Left lung (tissue), 10 donors: ENCODE data around the gene SMC6. TPM values are rescaled to one million over a fixed set of nuclear protein-coding genes. Genes with fewer than 3 reads are reported as not detected.

Experiments
- ATAC-seq: fragments of 200-7000 bp; cut with Tn5 transposase; one replicate; pipeline ENCODE4 v1.9.1; 2020; ENCODE audit warnings: moderate library complexity
- DNase-seq, 4 donors: peaks; one replicate each; pipeline ENCODE4 v3.0.0-alpha.2; 2013 to 2020
- H3K27ac ChIP-seq, 2 donors: fragments of 200-600 bp; sonication (generic) in 1 of 2; one replicate each; pipeline versions ENCODE4 v1.5.0 to v1.8.0; 2020 to 2021
- H3K27me3 ChIP-seq, 2 donors: fragments of 200-600 bp; sonication (generic) in 1 of 2; one replicate each; pipeline versions ENCODE4 v1.5.0 to v1.8.0; 2020 to 2021
- H3K36me3 ChIP-seq, 2 donors: fragments of 200-600 bp; sonication (generic) in 1 of 2; one replicate each; pipeline versions ENCODE4 v1.5.0 to v1.8.0; 2020 to 2021
- H3K4me1 ChIP-seq, 2 donors: fragments of 200-600 bp; one replicate each; pipeline ENCODE4 v1.8.0; 2021
- H3K4me3 ChIP-seq, 2 donors: fragments of 200-600 bp; sonication (generic) in 1 of 2; one replicate each; pipeline versions ENCODE4 v1.5.0 to v1.8.0; 2020 to 2021; ENCODE audit warnings: mild to moderate bottlenecking in 1 of 2
- H3K9me3 ChIP-seq, 2 donors: fragments of 200-600 bp; sonication (generic) in 1 of 2; one replicate each; pipeline versions ENCODE4 v1.5.0 to v1.8.0; 2020 to 2021
- CTCF ChIP-seq, 2 donors: fragments of 200-600 bp; sonication (generic) in 1 of 2; IDR thresholded peaks; one replicate each; pipeline versions ENCODE4 v1.5.0 to v1.8.0; 2021; ENCODE audit warnings: antibody characterized with exemption in 2 of 2
- intact Hi-C, 2 donors: fragments of 100-400 bp; cut with DNase I; formaldehyde crosslinking; loops; one replicate each; pipeline versions ENCODE4 v1.11.2 to v1.14.2; 2022
- polyA plus RNA-seq, 6 donors: library from polyadenylated mRNA; unstranded; fragments of 120-200 nt; gene quantifications; one replicate each; pipeline ENCODE4 v1.2.1, GENCODE V29; 2013; ENCODE audit not compliant: insufficient read length in 6 of 6
- total RNA-seq, 2 donors: library from RNA; stranded (reverse); fragmentation: NEBNext Ultra II Directional; extraction: Animal tissue kit (Norgen Biotek cat#: 25700); gene quantifications; one replicate each; pipeline ENCODE4 v1.2.1, GENCODE V29; 2021
- donor health status: DM: no; HTN: yes; CAD: no.
- donor health status: DM: no; HTN: no; CAD: no.

The SMC6 gene
- total and polyA plus RNA-seq, 8 donors, result 18.5 to 68.3 (median 52.8) TPM

GRCh38 chr2:17648581-17648980 is 105.0 kb downstream of the SMC6 start:
- Histone ChIP-seq H3K27ac (no peak overlapping the region), H3K4me3 (no peak overlapping the region), H3K4me1 (peaks cover 13 to 18% of the 10 kb centered on the region in 2 donors), H3K27me3 (no peaks in the 10 kb centered on the region), H3K36me3 (no peaks in the 10 kb centered on the region), H3K9me3 (no peaks in the 10 kb centered on the region)
- DNase-seq (no peak), ATAC-seq (no peak)
- TF ChIP-seq CTCF (IDR thresholded peaks at IDR 0.05), result no peak
- intact Hi-C loops, result no loop called here

- no peak overlapping the region for H3K4me3 ChIP-seq
- peak; percentile 32 for ATAC-seq
- H3K36me3 ChIP-seq, result no peaks in the 10 kb centered on the region
- H3K4me1 ChIP-seq, result peaks cover 17 to 30% of the 10 kb centered on the region in 2 donors
- no peak overlapping the region for H3K27ac ChIP-seq
- intact Hi-C loops, result no loop called here
- no peaks in the 10 kb centered on the region for H3K27me3 ChIP-seq
- H3K9me3 ChIP-seq, result no peaks in the 10 kb centered on the region
- DNase-seq, result peak in 1 of 4 donors; percentile 38
- TF ChIP-seq CTCF (IDR thresholded peaks at IDR 0.05), result no peak
These were observed 106.5 kb downstream of the SMC6 start for GRCh38 chr2:17646838-17647701.

DNA sequence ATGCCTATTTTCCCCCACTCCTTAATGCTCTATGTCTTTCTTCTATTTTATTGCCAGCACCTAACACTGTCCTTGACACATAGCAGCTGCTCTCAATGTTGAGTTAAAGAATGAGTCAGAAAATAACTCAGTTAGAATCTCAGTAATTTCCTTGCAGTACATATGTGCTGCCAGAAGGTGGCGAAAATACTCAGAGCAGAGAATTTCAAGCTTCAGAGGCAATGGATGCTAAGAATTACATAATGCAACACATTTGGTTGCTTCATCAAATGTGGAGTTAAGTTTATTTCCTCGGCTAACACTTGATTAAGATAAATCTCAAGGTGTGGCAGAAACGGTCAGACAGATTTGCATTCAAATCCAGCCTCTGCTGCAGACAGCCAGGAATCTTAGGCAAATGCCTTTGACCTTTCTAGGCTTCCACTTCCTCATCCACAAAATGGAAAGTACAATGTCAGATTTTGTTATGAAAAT is 107.5 kb downstream of the SMC6 start:
- Histone ChIP-seq H3K9me3 (no peaks in the 10 kb centered on the region), H3K36me3 (no peaks in the 10 kb centered on the region), H3K4me3 (no peak overlapping the region), H3K27me3 (no peaks in the 10 kb centered on the region), H3K27ac (no peak overlapping the region), H3K4me1 (peaks cover 17 to 30% of the 10 kb centered on the region in 2 donors)
- peak; percentile 72 to 77 for TF ChIP-seq CTCF (IDR thresholded peaks at IDR 0.05)
- peak; percentile 87 for ATAC-seq
- intact Hi-C loops, result no loop called here
- peak in 2 of 4 donors; percentile 75 to 83 for DNase-seq

- H3K27me3 ChIP-seq, result no peaks in the 10 kb centered on the region
- ATAC-seq, result no peak
- intact Hi-C loops, result no loop called here
- no peak overlapping the region for H3K4me3 ChIP-seq
- no peak for TF ChIP-seq CTCF (IDR thresholded peaks at IDR 0.05)
- no peak for DNase-seq
- H3K4me1 ChIP-seq, result peaks cover 17 to 30% of the 10 kb centered on the region in 2 donors
- no peak overlapping the region for H3K27ac ChIP-seq
- H3K9me3 ChIP-seq, result no peaks in the 10 kb centered on the region
- H3K36me3 ChIP-seq, result no peaks in the 10 kb centered on the region
These were observed 108.5 kb downstream of the SMC6 start for GRCh38 chr2:17644997-17645720.
